ENCODE measurements around the gene FMO1. TPM values are rescaled to one million over a fixed set of nuclear protein-coding genes. Genes with fewer than 3 reads are reported as not detected.

FMO1 gene
- total RNA-seq, 2 donors from 2014 or later: not detected

DNA sequence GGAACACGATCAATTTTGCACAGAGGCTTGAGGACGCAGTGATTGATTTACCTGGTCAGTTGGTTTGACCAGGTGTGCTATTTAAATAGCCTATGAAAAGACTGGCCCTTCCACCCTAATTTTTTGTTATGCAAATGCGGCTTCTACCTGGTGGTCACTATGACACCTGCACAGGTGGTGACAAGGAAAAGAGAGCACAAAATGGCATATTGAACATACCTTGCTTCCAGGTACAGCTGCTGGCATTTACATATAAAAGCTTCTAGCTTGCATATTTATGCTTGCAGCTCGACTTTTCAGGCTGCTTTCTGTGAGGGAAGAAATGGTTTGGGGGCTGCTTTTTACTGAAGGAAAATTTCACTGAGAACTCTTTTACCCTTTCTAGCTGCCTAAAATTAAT, 50.4 kb downstream of the FMO1 start:
- Mint-ChIP-seq H3K27ac (no peak overlapping the region), H3K9me3 (peaks cover 12 to 15% of the 10 kb centered on the region in 2 donors), H3K36me3 (peaks cover 8 to 13% of the 10 kb centered on the region in 2 donors)
- ATAC-seq (no peak), DNase-seq (ENCODE audit: low spot score in 2 of 2) (no peak)

DNA sequence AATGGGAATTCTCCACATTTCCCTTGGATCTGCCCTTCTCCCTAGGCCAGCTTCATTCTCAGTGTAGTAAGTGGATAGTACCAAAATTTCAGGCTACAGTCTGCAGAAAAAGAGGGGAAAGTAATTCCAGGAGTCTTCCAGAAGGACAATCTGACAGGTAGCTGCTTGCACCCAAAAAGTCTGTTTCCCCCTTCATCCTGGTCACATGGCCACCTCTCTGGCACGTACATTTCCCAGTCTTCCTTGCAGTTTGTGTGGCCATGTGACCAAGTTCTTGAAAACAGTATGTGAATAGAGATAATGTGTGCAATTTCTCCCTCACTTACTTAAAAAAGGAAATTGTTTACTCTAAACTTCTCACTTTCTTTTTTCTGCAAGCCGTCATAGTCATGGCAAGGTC, 51.0 kb downstream of the FMO1 start:
- ATAC-seq (no peak), DNase-seq (ENCODE audit: low spot score in 2 of 2) (no peak)
- Mint-ChIP-seq H3K36me3 (peaks cover 8 to 13% of the 10 kb centered on the region in 2 donors), H3K9me3 (peaks cover 12 to 15% of the 10 kb centered on the region in 2 donors), H3K27ac (no peak overlapping the region)

DNA sequence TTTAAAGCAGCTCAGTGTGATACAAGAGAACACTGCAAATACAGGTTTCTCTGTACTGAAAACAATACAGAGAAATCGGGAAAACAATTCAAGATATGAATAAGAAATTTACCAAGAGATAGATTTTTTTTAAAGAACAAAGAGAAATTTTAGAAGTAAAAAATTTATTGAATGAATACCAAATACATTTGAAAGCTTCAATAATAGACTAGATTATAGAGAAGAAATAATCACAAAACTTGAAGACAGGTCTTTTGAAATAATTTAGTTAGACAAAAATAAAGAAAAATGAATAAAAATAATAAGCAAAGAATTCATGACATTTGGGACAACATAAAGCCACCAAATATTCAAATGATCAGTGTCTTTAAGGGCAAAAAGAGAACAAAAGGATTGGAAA, 52.1 kb downstream of the FMO1 start:
- no peak overlapping the region for H3K27ac Mint-ChIP-seq
- H3K36me3 Mint-ChIP-seq: peaks cover 8 to 13% of the 10 kb centered on the region in 2 donors
- ATAC-seq (no peak), DNase-seq (ENCODE audit: low spot score in 2 of 2) (no peak)
- H3K9me3 Mint-ChIP-seq: peaks cover 12 to 15% of the 10 kb centered on the region in 2 donors

DNA sequence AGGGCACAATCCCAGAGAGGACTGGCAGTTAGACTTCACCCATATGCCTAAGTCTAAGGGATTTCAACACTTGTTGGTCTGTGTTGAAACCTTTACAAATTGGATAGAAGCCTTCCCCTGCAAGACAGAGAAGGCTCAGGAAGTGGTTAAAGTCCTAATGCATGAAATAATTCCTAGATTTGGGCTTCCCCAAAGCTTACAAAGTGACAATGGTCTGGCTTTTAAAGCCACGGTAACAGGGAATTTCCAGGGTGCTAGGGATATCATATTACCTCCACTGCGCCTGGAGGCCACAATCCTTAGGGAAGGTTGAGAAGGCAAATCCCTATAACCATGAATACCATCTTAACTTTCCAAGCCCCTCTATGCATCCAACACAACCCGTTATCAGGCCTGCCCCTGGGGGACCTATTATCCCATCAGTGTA, 62.4 kb downstream of the FMO1 start:
- Mint-ChIP-seq H3K27ac (no peak overlapping the region), H3K9me3 (no peaks in the 10 kb centered on the region), H3K36me3 (no peaks in the 10 kb centered on the region)
- DNase-seq (ENCODE audit: low spot score in 2 of 2) (no peak), ATAC-seq (no peak)

DNA sequence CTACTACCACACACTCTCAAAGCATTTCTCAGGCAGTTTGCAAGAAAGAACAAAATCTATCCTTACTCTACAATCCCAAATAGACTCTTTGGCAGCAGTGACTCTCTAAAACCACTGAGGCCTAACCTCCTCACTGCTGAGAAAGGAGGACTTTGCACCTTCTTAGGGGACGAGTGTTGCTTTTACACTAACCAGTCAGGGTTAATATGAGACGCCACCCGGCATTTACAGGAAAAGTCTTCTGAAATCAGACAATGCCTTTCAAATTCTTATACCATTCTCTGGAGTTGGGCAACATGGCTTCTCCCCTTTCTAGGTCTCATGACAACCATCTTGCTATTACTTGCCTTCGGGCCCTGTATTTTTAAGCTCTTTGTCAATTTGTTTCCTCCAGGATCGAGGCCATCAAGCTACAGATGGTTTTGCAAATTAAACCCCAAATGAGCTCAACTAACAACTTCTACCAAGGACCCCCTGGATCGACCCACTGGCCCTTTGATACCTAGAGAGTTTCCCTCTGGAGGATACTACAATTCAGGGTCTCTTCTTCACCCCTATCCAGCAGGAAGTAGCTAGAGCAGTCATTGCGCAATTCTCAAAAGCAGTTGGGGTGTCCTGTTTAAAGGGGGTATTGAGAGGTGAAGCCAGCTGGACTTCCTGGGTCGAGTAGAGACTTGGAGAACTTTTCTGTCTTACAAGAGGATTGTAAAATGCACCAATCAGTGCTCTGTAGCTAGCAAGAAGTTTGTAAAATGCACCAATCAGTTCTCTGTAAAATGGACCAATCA, 63.7 kb downstream of the FMO1 start:
- ATAC-seq: no peak
- no peaks in the 10 kb centered on the region for H3K9me3 Mint-ChIP-seq
- H3K27ac Mint-ChIP-seq: no peak overlapping the region

DNA sequence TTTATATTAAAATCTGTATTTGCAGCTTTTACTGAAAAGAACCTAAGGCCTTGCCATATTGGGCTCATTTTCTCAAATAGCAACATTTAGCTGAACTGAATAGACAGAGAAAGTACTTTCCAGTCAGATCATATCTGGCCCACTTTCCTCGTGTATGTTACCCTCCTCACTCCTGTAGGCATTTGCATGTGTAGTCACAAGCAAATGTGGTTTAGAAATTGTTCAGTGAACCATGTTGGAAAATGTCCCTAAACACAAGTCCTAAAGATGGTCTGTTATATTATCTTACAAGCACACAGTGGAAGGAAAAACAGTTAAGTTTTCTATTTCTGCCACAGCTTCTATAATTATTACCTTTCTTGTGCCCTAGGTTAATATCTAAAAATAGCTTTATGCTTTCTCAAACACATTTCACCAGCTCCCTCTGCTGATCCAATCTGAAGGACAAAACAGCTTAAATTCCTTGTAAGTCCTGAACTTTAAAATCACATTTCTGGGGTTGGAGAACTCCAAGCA, 65.1 kb downstream of the FMO1 start:
- Mint-ChIP-seq H3K36me3 (no peaks in the 10 kb centered on the region), H3K27ac (peak overlapping the region in 1 of 2 donors; percentile 89), H3K9me3 (no peaks in the 10 kb centered on the region)
- peak in 1 of 2 donors; percentile 11 for ATAC-seq
- no peak for DNase-seq (ENCODE audit: low spot score in 2 of 2)

More for the DNA sequence above, 63.7 kb downstream of the FMO1 start:
- no peaks in the 10 kb centered on the region for H3K36me3 Mint-ChIP-seq
- DNase-seq (ENCODE audit: low spot score in 2 of 2): no peak

DNA sequence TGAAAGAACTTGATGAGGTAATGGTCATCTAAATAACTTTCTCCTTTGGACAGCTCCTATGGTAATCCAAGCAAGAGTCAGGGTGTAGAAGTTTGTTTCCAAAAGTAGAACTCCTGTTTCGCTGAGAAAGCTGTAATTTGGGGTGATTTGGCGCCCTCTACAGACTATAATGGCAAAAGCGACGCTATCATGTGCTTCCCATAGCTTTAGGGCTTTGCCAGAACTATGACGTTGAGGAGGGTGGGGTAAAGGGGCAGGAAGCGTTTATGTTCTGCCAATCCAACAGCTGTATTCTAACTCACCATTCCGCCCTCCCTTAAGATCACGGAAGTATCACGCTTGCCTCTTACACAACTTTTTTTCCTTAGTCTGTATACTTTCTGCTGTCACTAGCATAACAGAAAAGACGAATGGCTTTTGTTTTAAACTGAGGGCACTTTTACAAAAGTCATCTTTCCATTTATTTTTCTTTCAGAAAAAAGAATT, 65.6 kb downstream of the FMO1 start, which contains the start of gene FMO4:
TSS of gene FMO4 (plus strand) at position 349 of the 486 bp plus-strand sequence. CDS start 5,643 bp downstream, outside the sequence.
- DNase-seq (ENCODE audit: low spot score in 2 of 2): peak; percentile 75 to 77
- ATAC-seq: peak; percentile 100
- no peaks in the 10 kb centered on the region for H3K36me3 Mint-ChIP-seq
- H3K27ac Mint-ChIP-seq: peak within 1 kb of the TSS; percentile 89 to 90
- H3K9me3 Mint-ChIP-seq: no peaks in the 10 kb centered on the region

DNA sequence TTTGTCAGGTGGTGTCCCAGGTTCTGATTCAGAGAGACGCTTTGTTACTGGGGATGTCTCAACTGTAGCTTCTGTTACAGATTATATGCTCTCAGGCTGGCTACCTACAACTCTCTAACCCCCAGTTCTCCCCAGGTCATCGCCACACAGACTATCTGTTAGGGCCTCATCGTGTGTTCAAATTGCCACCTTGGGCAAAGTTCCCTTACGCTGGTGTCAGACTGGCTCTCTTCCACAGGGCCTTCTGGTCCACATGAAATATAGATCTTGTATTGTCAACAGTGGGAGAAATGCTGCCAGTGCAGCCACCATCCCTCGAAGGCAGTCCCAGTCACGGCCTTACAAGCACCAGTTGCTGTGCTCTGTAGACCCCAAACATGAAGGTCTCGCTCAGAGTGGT, 81.0 kb downstream of the FMO1 start:
- DNase-seq (ENCODE audit: low spot score in 2 of 2): no peak
- Mint-ChIP-seq H3K9me3 (no peaks in the 10 kb centered on the region), H3K27ac (no peak overlapping the region), H3K36me3 (peaks cover 0 to 9% of the 10 kb centered on the region in 2 donors)
- ATAC-seq: no peak

DNA sequence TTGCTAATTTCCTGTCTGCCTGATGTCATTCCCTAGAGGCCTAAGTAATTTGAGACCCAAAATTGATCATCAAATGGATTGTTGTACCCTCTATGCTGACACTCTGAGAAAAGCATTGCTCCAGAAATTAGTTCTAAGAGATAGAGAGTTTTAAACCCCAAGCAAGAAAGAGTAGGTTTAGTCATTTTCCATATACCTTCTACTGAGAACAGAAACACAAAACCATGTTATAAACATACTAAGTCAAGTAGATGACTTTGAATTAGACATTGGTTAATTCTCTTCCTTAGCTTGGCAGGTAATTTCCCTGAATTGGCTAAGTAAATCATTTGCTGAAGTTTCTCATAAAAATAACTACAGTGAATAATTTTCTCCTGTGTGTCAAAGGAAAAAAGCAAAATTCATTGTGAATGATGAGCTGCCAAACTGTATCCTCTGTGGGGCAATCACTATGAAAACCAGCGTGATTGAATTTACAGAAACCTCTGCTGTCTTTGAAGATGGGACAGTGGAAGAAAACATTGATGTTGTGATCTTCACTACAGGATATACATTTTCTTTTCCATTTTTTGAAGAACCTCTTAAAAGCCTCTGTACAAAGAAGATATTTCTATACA, 85.8 kb downstream of the FMO1 start:
- Mint-ChIP-seq H3K9me3 (no peaks in the 10 kb centered on the region), H3K36me3 (peaks cover 0 to 19% of the 10 kb centered on the region in 2 donors), H3K27ac (peak overlapping the region in 1 of 2 donors; percentile 69)
- no peak for DNase-seq (ENCODE audit: low spot score in 2 of 2)
- ATAC-seq: peak in 1 of 2 donors; percentile 89

Other genes starting within 250 kb of the FMO1 start
- gene FMO3, start 157.6 kb upstream of the FMO1 start, total RNA-seq: not detected
- not detected for gene FMO2, start 63.2 kb upstream of the FMO1 start, total RNA-seq
- 1 to 10 TPM; 2.4 to 2.9 TPM for gene FMO4, start 65.7 kb downstream of the FMO1 start, total RNA-seq
- 100 to 1,000 TPM; 211 to 248 TPM for gene PRRC2C, start 237.0 kb downstream of the FMO1 start, total RNA-seq